ENCODE data around the gene FLNA.

FLNA gene

GRCh38 chrX:154355776-154356140 is 18.7 kb downstream of the FLNA start:
- H3K4me3 ChIP-seq (replicated peaks; ENCODE audit: insufficient read depth, low read length): no peak overlapping the region
- TF ChIP-seq POLR2AphosphoS5 (IDR thresholded peaks at IDR 0.05; ENCODE audit: low read depth) (0 out of 2 replicates have a peak, but pooled peaks have one; percentile 10), GABPA (IDR thresholded peaks at IDR 0.05; ENCODE audit: low read depth) (no peak)
- no peak overlapping the region for H3K27ac ChIP-seq (replicated peaks)
- DNase-seq (ENCODE audit: low read depth in 1 of 2, low spot score in 1 of 2): peak in 1 of 2 experiments; percentile 18
- no peaks in the 10 kb centered on the region for H3K27me3 ChIP-seq (ENCODE audit: insufficient read depth, poor library complexity, severe bottlenecking)

DNA sequence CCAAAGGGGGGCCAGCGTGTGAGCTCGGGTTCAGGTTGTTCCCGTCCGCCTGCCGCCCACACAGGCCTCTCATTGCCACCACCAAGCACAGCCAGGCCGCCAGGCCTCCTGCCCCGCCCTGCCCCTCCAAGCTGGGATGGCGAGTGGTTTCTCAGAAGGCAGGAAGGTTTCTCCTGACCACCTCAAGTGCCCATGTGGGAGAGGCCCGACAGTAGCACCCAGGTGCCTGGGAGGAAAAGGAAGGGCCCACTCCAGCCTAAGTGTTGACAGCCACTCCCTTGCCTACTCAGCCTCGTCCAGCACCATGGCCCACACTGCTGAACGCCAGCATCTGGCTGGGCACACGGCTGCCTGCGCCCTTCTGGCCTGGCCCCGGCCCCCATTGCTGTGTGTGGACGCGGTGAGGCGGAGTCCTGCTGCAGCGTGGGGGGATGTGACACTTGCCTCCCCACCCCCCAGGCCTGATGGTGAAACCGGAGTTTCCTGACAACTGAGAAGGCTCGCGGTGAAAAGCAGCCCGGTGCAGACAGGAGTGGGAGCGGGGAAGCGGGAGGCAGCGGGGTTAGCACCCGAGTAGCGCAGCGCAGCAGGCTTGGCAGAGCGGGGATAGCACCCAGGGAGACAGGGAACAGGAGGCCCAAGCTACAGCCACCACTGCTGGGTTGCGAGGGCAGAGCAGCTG is 19.2 kb downstream of the FLNA start:
- Histone ChIP-seq H3K27ac (replicated peaks) (no peak overlapping the region), H3K27me3 (ENCODE audit: insufficient read depth, poor library complexity, severe bottlenecking) (no peaks in the 10 kb centered on the region), H3K4me3 (replicated peaks; ENCODE audit: insufficient read depth, low read length) (no peak overlapping the region)
- no peak for TF ChIP-seq SPI1 (IDR thresholded peaks at IDR 0.05; ENCODE audit: borderline replicate concordance, low read depth)
- TF ChIP-seq POLR2AphosphoS5 (IDR thresholded peaks at IDR 0.05; ENCODE audit: low read depth): no peak
- no peak for TF ChIP-seq REST (IDR thresholded peaks at IDR 0.05; ENCODE audit: insufficient replicate concordance, low read depth)
- TF ChIP-seq, protein P1, sequence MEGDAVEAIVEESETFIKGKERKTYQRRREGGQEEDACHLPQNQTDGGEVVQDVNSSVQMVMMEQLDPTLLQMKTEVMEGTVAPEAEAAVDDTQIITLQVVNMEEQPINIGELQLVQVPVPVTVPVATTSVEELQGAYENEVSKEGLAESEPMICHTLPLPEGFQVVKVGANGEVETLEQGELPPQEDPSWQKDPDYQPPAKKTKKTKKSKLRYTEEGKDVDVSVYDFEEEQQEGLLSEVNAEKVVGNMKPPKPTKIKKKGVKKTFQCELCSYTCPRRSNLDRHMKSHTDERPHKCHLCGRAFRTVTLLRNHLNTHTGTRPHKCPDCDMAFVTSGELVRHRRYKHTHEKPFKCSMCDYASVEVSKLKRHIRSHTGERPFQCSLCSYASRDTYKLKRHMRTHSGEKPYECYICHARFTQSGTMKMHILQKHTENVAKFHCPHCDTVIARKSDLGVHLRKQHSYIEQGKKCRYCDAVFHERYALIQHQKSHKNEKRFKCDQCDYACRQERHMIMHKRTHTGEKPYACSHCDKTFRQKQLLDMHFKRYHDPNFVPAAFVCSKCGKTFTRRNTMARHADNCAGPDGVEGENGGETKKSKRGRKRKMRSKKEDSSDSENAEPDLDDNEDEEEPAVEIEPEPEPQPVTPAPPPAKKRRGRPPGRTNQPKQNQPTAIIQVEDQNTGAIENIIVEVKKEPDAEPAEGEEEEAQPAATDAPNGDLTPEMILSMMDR (IDR thresholded peaks at IDR 0.05; ENCODE audit: insufficient read depth, low read length): no peak
- TF ChIP-seq GABPA (IDR thresholded peaks at IDR 0.05; ENCODE audit: low read depth): no peak
- peak in 1 of 2 experiments; percentile 28 for DNase-seq (ENCODE audit: low read depth in 1 of 2, low spot score in 1 of 2)

GRCh38 chrX:154354516-154354915 is 19.9 kb downstream of the FLNA start:
- Histone ChIP-seq H3K27ac (replicated peaks) (no peak overlapping the region), H3K4me3 (replicated peaks; ENCODE audit: insufficient read depth, low read length) (no peak overlapping the region), H3K27me3 (ENCODE audit: insufficient read depth, poor library complexity, severe bottlenecking) (no peaks in the 10 kb centered on the region)
- TF ChIP-seq POLR2AphosphoS5 (IDR thresholded peaks at IDR 0.05; ENCODE audit: low read depth) (no peak), REST (IDR thresholded peaks at IDR 0.05; ENCODE audit: insufficient replicate concordance, low read depth) (no peak), SPI1 (IDR thresholded peaks at IDR 0.05; ENCODE audit: borderline replicate concordance, low read depth) (no peak), GABPA (IDR thresholded peaks at IDR 0.05; ENCODE audit: low read depth) (no peak)
- TF ChIP-seq, protein P1 (IDR thresholded peaks at IDR 0.05; ENCODE audit: insufficient read depth, low read length): no peak
- no peak for DNase-seq (ENCODE audit: low read depth in 1 of 2, low spot score in 1 of 2)

DNA sequence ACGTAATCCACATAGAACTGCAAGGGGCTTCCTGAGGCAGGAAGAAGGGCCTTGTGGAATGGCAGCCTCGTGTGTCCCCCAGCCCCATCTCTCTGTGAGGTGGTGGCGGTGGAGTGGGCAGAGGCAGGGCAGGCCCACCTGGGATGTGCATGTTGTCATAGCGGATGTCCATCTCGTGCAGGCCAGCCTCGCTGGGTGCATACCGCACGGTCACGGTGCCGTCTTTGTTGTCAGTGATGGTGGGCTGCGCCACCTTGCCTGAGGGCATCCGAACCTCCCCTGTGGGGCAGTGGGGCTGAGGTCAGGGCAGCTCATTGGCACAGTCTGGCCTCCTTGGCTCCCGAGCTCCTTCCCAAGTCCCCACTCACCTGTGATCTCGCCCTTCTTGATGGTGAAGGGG is 20.4 kb downstream of the FLNA start:
- no peak for TF ChIP-seq POLR2AphosphoS5 (IDR thresholded peaks at IDR 0.05; ENCODE audit: low read depth)
- Histone ChIP-seq H3K27ac (replicated peaks) (no peak overlapping the region), H3K27me3 (ENCODE audit: insufficient read depth, poor library complexity, severe bottlenecking) (no peaks in the 10 kb centered on the region), H3K4me3 (replicated peaks; ENCODE audit: insufficient read depth, low read length) (no peak overlapping the region)
- peak in 1 of 2 experiments; percentile 21 for DNase-seq (ENCODE audit: low read depth in 1 of 2, low spot score in 1 of 2)

Data from HL-60 (cell line).